A172 (cell line): ENCODE results near the gene SLC9A7. TPM values are rescaled to one million over a fixed set of nuclear protein-coding genes. Genes with fewer than 3 reads are reported as not detected.

Experiments
- DNase-seq: peaks from one replicate; pipeline ENCODE4 v3.0.0-alpha.2; 2015; ENCODE audit warnings: low spot score
- total RNA-seq: library from RNA; depleted of rRNA; stranded (reverse); fragments of >200 nt; shearing (Covaris generic); gene quantifications from 2 replicates; pipeline ENCODE4 v1.2.3, GENCODE V29; 2014

SLC9A7 gene
- total RNA-seq, 1 experiment from 2014 or later = 9.7 TPM

GRCh38 chrX:46610070-46610658, 148.8 kb downstream of the SLC9A7 start:
- no peak for DNase-seq

- no peak for DNase-seq
These were observed 151.0 kb downstream of the SLC9A7 start for GRCh38 chrX:46607916-46608315.

GRCh38 chrX:46602468-46603102, 156.3 kb downstream of the SLC9A7 start:
- DNase-seq = no peak

GRCh38 chrX:46601283-46601682, 157.6 kb downstream of the SLC9A7 start:
- no peak for DNase-seq

GRCh38 chrX:46599051-46599560, 159.8 kb downstream of the SLC9A7 start:
- DNase-seq = no peak

GRCh38 chrX:46597771-46598170, 161.1 kb downstream of the SLC9A7 start:
- no peak for DNase-seq

GRCh38 chrX:46597208-46597607, 161.7 kb downstream of the SLC9A7 start:
- no peak for DNase-seq

GRCh38 chrX:46595084-46595483, 163.8 kb downstream of the SLC9A7 start:
- DNase-seq = no peak

- peak; percentile 53 for DNase-seq
These were observed 168.8 kb downstream of the SLC9A7 start for GRCh38 chrX:46589977-46590723.

- peak; percentile 35 for DNase-seq
These were observed 170.7 kb downstream of the SLC9A7 start for GRCh38 chrX:46588263-46588662.

GRCh38 chrX:46587753-46588171, 171.2 kb downstream of the SLC9A7 start:
- no peak for DNase-seq

GRCh38 chrX:46587158-46587557, 171.8 kb downstream of the SLC9A7 start:
- no peak for DNase-seq

GRCh38 chrX:46584736-46585135, 174.2 kb downstream of the SLC9A7 start:
- DNase-seq = no peak

- peak; percentile 40 for DNase-seq
These were observed 176.0 kb downstream of the SLC9A7 start for GRCh38 chrX:46582966-46583365.

- DNase-seq = peak; percentile 23
These were observed 176.6 kb downstream of the SLC9A7 start for GRCh38 chrX:46582325-46582724.

GRCh38 chrX:46580613-46581012, 178.3 kb downstream of the SLC9A7 start:
- DNase-seq = no peak

GRCh38 chrX:46579250-46579649, 179.7 kb downstream of the SLC9A7 start:
- DNase-seq = no peak

GRCh38 chrX:46577221-46578005, 181.5 kb downstream of the SLC9A7 start:
- DNase-seq = no peak

GRCh38 chrX:46576458-46576857, 182.5 kb downstream of the SLC9A7 start:
- DNase-seq = no peak

GRCh38 chrX:46575991-46576392, 182.9 kb downstream of the SLC9A7 start:
- DNase-seq = no peak

GRCh38 chrX:46575586-46575985, 183.3 kb downstream of the SLC9A7 start:
- DNase-seq = no peak

- no peak for DNase-seq
These were observed 184.0 kb downstream of the SLC9A7 start for GRCh38 chrX:46574774-46575381.
